ENCODE data around the gene RUFY1. TPM values are rescaled to one million over a fixed set of nuclear protein-coding genes. Genes with fewer than 3 reads are reported as not detected.

Gene RUFY1, protein sequence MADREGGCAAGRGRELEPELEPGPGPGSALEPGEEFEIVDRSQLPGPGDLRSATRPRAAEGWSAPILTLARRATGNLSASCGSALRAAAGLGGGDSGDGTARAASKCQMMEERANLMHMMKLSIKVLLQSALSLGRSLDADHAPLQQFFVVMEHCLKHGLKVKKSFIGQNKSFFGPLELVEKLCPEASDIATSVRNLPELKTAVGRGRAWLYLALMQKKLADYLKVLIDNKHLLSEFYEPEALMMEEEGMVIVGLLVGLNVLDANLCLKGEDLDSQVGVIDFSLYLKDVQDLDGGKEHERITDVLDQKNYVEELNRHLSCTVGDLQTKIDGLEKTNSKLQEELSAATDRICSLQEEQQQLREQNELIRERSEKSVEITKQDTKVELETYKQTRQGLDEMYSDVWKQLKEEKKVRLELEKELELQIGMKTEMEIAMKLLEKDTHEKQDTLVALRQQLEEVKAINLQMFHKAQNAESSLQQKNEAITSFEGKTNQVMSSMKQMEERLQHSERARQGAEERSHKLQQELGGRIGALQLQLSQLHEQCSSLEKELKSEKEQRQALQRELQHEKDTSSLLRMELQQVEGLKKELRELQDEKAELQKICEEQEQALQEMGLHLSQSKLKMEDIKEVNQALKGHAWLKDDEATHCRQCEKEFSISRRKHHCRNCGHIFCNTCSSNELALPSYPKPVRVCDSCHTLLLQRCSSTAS
- 36.7 and 44.1 TPM in 2 replicates for total RNA-seq

DNA sequence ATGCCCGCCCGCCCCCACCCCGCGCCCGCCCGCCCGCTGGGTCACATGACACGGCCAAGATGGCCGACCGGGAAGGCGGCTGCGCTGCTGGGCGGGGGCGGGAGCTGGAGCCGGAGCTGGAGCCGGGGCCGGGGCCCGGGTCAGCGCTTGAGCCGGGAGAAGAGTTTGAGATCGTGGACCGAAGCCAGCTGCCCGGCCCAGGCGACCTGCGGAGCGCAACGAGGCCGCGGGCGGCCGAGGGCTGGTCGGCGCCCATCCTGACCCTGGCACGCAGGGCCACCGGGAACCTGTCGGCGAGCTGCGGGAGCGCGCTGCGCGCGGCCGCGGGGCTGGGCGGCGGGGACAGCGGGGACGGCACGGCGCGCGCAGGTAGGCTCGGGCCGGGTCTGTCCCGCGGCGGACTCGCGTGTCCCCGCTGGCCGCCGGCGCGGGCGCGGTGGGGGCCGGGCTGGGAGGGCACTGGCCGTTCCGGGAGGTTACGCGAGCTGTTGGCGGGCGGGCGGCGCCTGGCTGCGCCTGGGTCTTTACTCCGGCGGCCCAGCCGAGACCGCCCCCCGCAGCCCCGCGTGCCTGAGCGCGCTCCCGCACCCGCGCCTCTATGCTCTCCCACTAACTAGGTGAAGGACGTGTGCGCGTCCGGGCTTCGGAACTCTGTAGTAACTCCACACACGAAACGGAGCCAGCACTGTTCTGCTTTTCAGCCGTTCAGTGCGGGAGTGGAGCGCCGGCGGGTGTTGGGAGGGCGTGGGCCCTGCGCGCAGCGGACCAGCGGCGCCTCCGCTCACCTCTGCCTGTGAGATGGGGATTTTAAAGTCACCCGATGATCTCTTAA is at the start of gene RUFY1:
RUFY1 (plus strand) TSS at position 44 of the 832 bp plus-strand sequence; CDS start at position 60, 16 bp downstream.

DNA sequence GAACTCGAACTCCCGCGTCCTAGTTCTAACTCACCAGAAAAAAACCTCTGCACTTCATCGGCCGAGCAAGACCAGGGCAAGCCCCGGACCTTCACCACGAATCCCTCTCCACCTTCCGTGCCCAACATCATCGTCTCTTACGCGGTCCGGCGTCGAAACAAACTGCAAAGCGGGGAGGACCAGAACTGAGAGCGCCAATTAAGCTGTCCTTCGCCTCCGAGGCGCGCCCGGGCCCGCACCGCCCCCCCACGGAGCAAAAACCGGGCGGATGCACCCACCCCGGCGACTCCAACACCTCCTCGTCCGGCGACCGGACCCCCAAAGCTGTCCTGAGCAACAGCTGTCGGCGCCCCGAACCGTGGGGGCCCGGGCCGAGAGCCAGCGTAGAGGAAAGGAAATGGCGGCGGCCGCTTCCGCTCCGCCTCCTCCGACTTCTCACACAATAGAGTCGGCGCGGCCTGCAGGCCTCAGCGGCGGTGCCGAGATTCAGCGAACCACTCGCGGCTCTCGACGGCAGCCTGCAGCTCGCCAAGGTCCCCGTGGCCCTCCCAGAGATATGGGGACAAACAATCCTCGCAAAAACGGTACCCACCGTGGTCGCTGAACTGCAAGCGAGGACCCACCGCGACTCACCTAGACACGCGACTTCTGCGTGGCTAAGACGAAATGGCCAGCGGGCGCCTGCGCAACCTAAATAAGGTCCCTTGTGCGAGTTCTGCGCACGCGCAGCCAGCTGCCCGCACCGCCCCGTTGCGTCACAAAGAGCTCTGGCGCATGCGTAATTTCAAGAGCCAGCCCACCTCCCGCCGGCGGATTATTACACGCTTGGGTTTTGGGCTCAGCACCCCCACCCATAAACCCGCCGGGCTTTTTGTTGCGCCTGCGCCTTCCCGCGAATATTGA is 72.9 kb downstream of the RUFY1 start, which contains the start of gene HNRNPH1:
HNRNPH1 (minus strand) TSS at position 669 of the 903 bp plus-strand sequence; CDS start at position 131, 538 bp downstream.

Small RNAs within 50 kb of the gene (small RNA-seq; reads per million reads assigned to genes)
- gene AC136628.3 (not detected), gene RF00017 (not detected)

Other genes with a start within 250 kb of the RUFY1 start
- gene ADAMTS2, start 205.1 kb upstream of the RUFY1 start, total RNA-seq: under 0.01 and 1.1 TPM in 2 replicates
- 442 and 529 TPM in 2 replicates for gene HNRNPH1, start 73.1 kb downstream of the RUFY1 start, total RNA-seq
- gene CBY3, start 130.5 kb downstream of the RUFY1 start, total RNA-seq: not detected in 2 replicates
- gene CANX, start 148.4 kb downstream of the RUFY1 start, total RNA-seq: 651 and 801 TPM in 2 replicates
- gene MAML1, start 182.3 kb downstream of the RUFY1 start, total RNA-seq: 14.7 and 15.2 TPM in 2 replicates
- gene LTC4S, start 243.4 kb downstream of the RUFY1 start, total RNA-seq: 0.57 and 1.3 TPM in 2 replicates

Data from vein endothelial cell (primary cell).